GM18505 (cell line): ENCODE results near the gene PNPLA8.
"Not testable (repeated sequence)": the region's sequence is repeated elsewhere in the genome, so short reads cannot be mapped to it uniquely, and the experiment has no call there.

Experiments used
- ATAC-seq: cut with Tn5 transposase; IDR thresholded peaks from one replicate; pipeline ENCODE4 v1.9.1; 2021; ENCODE audit not compliant: unreplicated experiment
- POLR2A ChIP-seq: IDR thresholded peaks from 4 replicates; pipeline ENCODE4 v1.6.1; 2011; ENCODE audit warnings: borderline replicate concordance; ENCODE audit not compliant: insufficient read depth, insufficient read length; ENCODE audit errors: extremely low read depth

The PNPLA8 gene

DNA sequence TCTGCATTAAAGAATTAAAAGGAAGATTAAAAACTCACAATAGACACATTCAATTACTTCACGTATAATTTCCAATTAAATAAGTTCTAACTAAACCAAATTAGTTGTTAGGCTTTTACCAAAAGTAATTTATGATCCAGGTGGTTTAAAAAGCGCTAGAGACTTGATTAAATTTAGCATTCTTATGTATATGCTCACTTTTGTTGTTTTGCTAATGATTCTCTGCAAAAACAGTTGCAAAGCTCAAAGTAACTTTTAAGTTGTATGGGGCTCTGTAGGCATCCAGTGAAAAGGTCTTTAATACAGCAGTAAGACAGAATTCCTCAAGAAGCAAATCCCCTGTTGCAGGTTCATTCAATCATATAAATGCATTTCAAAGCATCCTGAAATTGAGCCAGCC lies 15.5 kb upstream of the PNPLA8 start:
- ATAC-seq: no peak
- TF ChIP-seq POLR2A: no peak

- not testable (repeated sequence) for ATAC-seq
Measured at GRCh38 chr7:108538685-108539084, 12.8 kb upstream of the PNPLA8 start.

DNA sequence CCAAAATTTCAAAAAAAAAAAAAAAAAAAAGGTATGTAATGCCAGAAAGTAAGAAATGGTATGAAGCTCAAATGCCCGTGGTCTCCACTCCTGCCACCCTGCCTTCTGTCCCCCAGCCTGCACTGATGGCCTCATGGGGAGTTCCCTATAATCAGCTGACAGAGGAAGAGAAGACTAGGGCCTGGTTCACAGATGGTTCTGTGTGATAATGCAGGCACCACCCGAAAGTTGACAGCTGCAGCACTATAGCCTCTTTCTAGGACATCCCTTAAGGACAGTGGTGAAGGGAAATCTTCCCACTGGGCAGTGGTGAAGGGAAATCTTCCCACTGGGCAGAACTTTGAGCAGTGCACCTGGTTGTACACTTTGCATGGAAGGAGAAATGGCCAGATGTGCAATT lies 12.3 kb upstream of the PNPLA8 start:
- ATAC-seq: not testable (repeated sequence)

DNA sequence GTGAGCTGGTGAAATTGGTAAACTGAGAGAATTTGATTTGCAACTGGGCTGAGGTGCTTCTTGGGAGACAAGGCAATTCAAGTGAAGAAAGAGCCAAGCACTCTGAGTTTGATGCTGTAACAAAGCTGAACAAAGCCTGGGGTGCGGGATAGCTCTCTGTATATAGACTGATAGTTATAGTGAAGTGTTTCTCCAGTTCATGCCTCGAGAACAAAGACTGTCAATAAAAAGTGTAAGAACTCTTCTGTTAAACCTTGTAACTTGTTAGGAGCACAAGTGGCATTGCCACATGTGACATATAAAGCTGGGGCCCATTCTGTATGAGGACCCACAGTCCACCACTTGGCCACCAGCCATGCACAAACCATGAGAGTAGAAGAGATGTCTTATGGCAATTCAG lies 11.3 kb upstream of the PNPLA8 start:
- no peak for ATAC-seq
- no peak for TF ChIP-seq POLR2A

GRCh38 chr7:108535744-108536143 lies 9.8 kb upstream of the PNPLA8 start:
- no peak for ATAC-seq
- TF ChIP-seq POLR2A: no peak

GRCh38 chr7:108535257-108535656 lies 9.3 kb upstream of the PNPLA8 start:
- no peak for ATAC-seq

DNA sequence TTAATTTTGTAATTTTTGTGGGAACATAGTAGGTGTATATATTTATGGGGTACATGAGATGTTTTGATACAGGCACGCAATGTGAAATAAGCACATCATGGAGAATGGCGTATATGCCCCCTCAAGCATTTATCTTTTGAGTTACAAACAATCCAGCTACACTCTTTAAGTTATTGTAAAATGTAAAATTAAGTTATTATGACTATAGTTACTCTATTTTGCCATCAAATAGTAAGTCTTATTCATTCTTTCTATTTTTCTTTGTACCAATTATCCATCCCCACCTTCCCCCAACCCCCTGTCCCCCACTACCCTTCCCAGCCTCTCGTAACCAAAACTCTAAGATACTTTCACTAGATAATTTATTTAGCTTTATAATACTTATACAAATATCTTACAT lies 7.8 kb upstream of the PNPLA8 start:
- ATAC-seq: no peak
- no peak for TF ChIP-seq POLR2A

More at GRCh38 chr7:108535257-108535656, 9.3 kb upstream of the PNPLA8 start:
- no peak for TF ChIP-seq POLR2A

- no peak for ATAC-seq
- TF ChIP-seq POLR2A: no peak
Measured at GRCh38 chr7:108529341-108529740, 3.4 kb upstream of the PNPLA8 start.

- no peak for TF ChIP-seq POLR2A
- no peak for ATAC-seq
Measured at GRCh38 chr7:108528183-108528712, 2.3 kb upstream of the PNPLA8 start.

- TF ChIP-seq POLR2A: no peak
- no peak for ATAC-seq
Measured at GRCh38 chr7:108526768-108527017, 758 bp upstream of the PNPLA8 start.

GRCh38 chr7:108525327-108525984 lies 479 bp downstream of the PNPLA8 start:
- ATAC-seq: peak; percentile 40
- no peak for TF ChIP-seq POLR2A

GRCh38 chr7:108522780-108523179 lies 3.2 kb downstream of the PNPLA8 start:
- no peak for TF ChIP-seq POLR2A
- ATAC-seq: no peak

DNA sequence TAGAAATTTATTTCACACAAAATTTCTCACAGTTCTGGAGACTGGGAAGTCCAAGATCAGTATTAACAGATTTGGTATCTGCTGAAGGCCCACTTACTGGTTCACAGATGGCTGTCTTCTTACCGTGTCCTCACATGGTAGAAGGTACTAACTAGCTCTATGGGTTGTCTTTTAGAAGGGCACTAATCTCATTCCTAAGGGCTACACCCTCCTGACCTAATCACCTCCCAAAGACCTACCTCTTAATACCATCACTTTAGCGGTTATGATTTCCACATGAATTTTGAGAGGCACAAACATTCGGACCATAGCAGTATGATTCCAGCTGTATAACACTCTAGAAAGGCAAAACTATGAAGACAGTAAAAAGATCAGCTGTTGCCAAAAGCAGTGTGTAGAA lies 8.0 kb downstream of the PNPLA8 start:
- no peak for ATAC-seq
- no peak for TF ChIP-seq POLR2A

DNA sequence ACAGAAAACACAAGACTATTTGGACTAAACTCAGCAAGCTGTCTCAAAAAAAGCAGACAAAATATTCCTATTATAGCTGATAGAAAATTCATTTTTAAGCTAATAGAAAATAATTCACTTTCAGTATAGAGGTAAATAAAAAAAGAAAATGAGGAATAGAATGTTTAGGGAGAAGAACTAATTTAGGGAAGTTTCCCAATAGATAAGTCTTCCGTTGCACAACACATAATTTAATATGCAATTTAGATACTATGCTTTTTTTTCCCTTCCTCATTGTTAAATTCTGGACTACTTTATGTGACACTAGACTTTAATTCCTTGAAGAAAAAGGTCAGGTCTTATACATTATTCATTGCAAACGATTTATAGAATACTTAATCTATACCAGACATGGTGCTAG lies 10.3 kb downstream of the PNPLA8 start:
- no peak for ATAC-seq
- no peak for TF ChIP-seq POLR2A

DNA sequence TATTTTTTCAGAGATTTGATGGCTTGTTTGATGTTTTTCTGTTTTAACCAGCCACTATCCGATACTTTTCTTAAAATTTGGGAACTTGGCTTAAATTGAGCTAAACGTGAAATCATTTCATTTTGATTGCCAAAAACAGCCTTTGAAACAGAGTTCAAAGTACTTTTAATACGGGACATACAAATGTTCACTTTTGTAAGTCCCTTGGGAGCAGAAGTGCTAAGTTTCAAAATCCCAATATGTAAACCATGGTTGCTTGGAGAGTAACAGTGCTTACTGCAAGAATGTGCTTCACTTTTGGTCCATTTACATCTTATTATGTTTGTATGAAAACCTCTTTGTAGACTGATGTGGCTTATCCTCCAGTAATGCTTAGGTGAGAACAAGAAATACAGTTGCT lies 10.9 kb downstream of the PNPLA8 start:
- no peak for ATAC-seq
- TF ChIP-seq POLR2A: no peak
